WTC11 (cell line): ENCODE data around the gene ANKMY1.

Experiments used
- CREB1 ChIP-seq: sonication (generic); formaldehyde crosslinking; IDR thresholded peaks from 2 replicates; pipeline ENCODE4 v1.8.0; 2023; ENCODE audit warnings: mild to moderate bottlenecking, missing genetic modification reagents
- CTCF ChIP-seq: fragments of 200-600 bp; IDR thresholded peaks from 2 replicates; pipeline ENCODE4 v1.8.0; 2022; ENCODE audit warnings: antibody characterized with exemption
- ESRRA ChIP-seq: sonication (generic); formaldehyde crosslinking; IDR thresholded peaks from 2 replicates; pipeline ENCODE4 v1.8.1; 2022; ENCODE audit warnings: mild to moderate bottlenecking, missing genetic modification reagents, borderline replicate concordance
- FOXJ3 ChIP-seq: sonication (generic); formaldehyde crosslinking; IDR thresholded peaks from 2 replicates; pipeline ENCODE4 v1.9.0; 2021; ENCODE audit warnings: missing genetic modification reagents, mild to moderate bottlenecking, borderline replicate concordance
- NR1H2 ChIP-seq: sonication (generic); formaldehyde crosslinking; IDR thresholded peaks from 2 replicates; pipeline ENCODE4 v1.9.0; 2021; ENCODE audit warnings: mild to moderate bottlenecking, moderate library complexity, missing genetic modification reagents
- STAT6 ChIP-seq: sonication (generic); formaldehyde crosslinking; conservative IDR thresholded peaks from 2 replicates; pipeline ENCODE4 v1.8.1; 2023; ENCODE audit warnings: mild to moderate bottlenecking, low read depth, missing genetic modification reagents, moderate library complexity
- ZNF121 ChIP-seq: sonication (generic); formaldehyde crosslinking; IDR thresholded peaks from 2 replicates; pipeline ENCODE4 v1.8.0; 2023; ENCODE audit warnings: missing genetic modification reagents
- ZNF232 ChIP-seq: sonication (generic); formaldehyde crosslinking; IDR thresholded peaks from 2 replicates; pipeline ENCODE4 v1.8.0; 2022; ENCODE audit warnings: mild to moderate bottlenecking, missing genetic modification reagents
- ZNF263 ChIP-seq: sonication (generic); formaldehyde crosslinking; IDR thresholded peaks from 2 replicates; pipeline ENCODE4 v1.8.1; 2022; ENCODE audit warnings: low read depth, mild to moderate bottlenecking, moderate library complexity, missing genetic modification reagents
- ZNF317 ChIP-seq: sonication (generic); formaldehyde crosslinking; IDR thresholded peaks from 2 replicates; pipeline ENCODE4 v1.8.1; 2023; ENCODE audit warnings: low read depth, mild to moderate bottlenecking, moderate library complexity, missing genetic modification reagents, borderline replicate concordance
- TF ChIP-seq, protein P1 (sequence below): sonication (generic); formaldehyde crosslinking; IDR thresholded peaks from 2 replicates; pipeline ENCODE4 v1.8.0; 2022; ENCODE audit warnings: mild to moderate bottlenecking, missing genetic modification reagents
- TF ChIP-seq, protein P2 (sequence below): sonication (generic); formaldehyde crosslinking; IDR thresholded peaks from 2 replicates; pipeline ENCODE4 v1.8.1; 2022; ENCODE audit warnings: mild to moderate bottlenecking, moderate library complexity, missing genetic modification reagents

DNA sequence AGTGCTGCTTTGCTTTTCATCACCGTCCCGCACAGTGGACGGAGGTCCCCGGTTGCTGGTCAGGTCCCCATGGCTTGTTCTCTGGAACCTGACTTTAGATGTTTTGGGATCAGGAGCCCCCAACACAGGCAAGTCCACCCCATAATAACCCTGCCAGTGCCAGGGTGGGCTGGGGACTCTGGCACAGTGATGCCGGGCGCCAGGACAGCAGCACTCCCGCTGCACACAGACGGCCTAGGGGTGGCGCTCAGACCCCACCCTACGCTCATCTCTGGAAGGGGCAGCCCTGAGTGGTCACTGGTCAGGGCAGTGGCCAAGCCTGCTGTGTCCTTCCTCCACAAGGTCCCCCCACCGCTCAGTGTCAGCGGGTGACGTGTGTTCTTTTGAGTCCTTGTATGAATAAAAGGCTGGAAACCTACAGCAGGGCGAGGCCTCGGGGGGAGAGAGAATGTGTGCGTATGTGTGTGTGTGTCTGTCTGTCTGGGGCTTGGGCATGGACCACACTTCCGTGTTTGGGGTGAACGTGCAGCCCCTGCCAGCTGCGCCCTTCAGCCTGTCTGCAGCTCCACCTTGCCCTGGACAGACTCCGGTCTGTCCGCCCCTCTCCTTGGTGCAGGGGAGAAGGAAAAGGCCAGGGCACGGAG lies 90.0 kb downstream of the ANKMY1 start:
- no peak for TF ChIP-seq CTCF
- TF ChIP-seq, protein P1, sequence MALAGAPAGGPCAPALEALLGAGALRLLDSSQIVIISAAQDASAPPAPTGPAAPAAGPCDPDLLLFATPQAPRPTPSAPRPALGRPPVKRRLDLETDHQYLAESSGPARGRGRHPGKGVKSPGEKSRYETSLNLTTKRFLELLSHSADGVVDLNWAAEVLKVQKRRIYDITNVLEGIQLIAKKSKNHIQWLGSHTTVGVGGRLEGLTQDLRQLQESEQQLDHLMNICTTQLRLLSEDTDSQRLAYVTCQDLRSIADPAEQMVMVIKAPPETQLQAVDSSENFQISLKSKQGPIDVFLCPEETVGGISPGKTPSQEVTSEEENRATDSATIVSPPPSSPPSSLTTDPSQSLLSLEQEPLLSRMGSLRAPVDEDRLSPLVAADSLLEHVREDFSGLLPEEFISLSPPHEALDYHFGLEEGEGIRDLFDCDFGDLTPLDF = no peak
- no peak for TF ChIP-seq CREB1 (CRISPR knock-in tag)
- no peak for TF ChIP-seq NR1H2 (CRISPR knock-in tag)
- no peak for TF ChIP-seq ZNF263 (CRISPR knock-in tag)
- TF ChIP-seq, protein P2, sequence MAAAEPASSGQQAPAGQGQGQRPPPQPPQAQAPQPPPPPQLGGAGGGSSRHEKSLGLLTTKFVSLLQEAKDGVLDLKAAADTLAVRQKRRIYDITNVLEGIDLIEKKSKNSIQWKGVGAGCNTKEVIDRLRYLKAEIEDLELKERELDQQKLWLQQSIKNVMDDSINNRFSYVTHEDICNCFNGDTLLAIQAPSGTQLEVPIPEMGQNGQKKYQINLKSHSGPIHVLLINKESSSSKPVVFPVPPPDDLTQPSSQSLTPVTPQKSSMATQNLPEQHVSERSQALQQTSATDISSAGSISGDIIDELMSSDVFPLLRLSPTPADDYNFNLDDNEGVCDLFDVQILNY (CRISPR knock-in tag) = no peak
- TF ChIP-seq ZNF121 (CRISPR knock-in tag) = no peak
- no peak for TF ChIP-seq STAT6 (CRISPR knock-in tag)
- TF ChIP-seq FOXJ3 (CRISPR knock-in tag) = no peak
- no peak for TF ChIP-seq ESRRA (CRISPR knock-in tag)
- no peak for TF ChIP-seq ZNF317 (CRISPR knock-in tag)
- no peak for TF ChIP-seq ZNF232
